Islet precursor cell (in vitro differentiated cells): ENCODE results near the gene TRIM42.

Source experiments
- DNase-seq: peaks from one replicate; pipeline ENCODE4 v3.0.0-alpha.2; 2018

The TRIM42 gene

DNA sequence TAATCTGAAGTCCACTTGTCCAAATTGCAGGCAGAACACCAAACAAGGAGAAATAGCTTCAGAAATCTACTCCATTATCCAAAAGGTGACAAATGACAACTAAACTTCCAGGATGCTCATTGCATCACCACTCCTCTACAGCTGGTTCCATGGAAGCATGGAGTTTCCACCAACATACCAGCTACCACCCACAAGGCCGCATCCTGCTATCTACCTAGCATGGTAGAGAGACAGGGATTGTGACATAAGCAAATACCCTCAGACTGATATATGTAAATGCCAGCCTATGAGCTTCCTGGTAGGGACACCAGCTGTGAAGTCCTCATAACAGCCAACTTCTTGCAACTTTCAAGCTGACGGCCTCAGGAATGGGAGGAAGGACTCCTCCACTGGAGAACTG lies at the start of gene TRIM42:
Gene TRIM42, plus strand, starts transcription at position 301 of the 400 bp plus-strand sequence. CDS start 166 bp downstream, outside the sequence.
- no peak for DNase-seq

- DNase-seq, result no peak
These were observed 49.3 kb upstream of the TRIM42 start for GRCh38 chr3:140628606-140629005.

GRCh38 chr3:140629357-140630137 lies 48.3 kb upstream of the TRIM42 start:
- DNase-seq, result peak; percentile 43

- DNase-seq, result no peak
These were observed 47.5 kb upstream of the TRIM42 start for GRCh38 chr3:140630366-140630765.

DNA sequence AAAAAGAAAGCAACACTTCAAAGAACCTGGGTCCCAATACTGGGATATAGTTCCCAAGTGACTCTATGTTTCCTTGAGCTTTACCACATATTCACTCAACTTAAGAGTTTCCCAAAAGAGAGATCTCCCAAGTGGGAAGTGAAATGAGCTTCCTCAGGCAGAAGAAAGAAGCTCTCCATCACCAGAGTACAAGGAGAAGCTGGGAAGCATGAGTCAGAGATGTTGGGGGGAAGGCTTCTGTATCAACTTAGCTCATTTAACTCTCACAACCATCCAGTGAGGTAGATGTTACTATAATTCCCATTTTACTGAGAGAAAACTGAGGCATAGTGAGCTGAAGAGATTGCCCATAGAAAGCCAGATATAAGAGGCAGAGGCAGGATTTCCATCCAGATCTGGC lies 47.0 kb upstream of the TRIM42 start:
- no peak for DNase-seq

- DNase-seq, result no peak
These were observed 42.6 kb upstream of the TRIM42 start for GRCh38 chr3:140635276-140635675.

- peak; percentile 40 for DNase-seq
These were observed 41.3 kb upstream of the TRIM42 start for GRCh38 chr3:140636406-140637138.

DNA sequence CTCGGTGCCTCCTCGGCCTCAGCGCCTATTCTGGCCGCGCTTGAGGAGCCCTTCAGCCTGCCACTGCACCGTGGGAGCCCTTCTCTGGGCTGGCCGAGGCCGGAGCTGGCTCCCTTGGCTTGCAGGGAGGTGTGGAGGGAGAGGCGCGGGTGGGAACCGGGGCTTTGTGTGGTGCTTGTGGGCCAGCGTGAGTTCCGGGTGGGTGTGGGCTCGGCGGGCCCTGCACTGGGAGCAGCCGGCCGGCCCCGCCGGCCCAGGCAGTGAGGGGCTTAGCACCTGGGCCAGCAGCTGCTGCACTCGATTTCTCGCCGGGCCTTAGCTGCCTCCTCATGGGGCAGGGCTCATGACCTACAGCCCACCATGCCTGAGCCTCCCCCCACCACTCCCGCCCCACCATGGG lies 26.6 kb upstream of the TRIM42 start:
- no peak for DNase-seq

DNA sequence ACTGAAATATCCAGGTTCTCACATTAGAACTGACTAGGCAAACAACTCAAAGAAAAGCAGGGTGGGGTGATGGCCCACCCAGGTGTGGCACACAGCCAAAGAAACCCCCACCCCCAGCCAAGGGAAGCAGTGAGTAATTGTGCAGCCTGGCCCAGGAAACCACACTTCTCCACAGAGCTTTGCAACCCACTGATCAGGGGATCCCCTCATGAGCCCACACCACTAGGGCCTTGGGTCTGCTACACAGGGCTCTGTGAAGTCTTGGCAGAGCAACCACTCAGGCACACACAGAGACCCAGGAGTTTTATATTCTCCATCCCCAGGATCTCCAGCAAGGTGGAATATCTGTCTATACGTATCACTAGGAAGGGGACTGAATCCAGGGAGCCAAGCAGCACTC lies 22.2 kb upstream of the TRIM42 start:
- no peak for DNase-seq

- peak; percentile 83 for DNase-seq
These were observed 13.8 kb upstream of the TRIM42 start for GRCh38 chr3:140664111-140664510.

- no peak for DNase-seq
These were observed 4.7 kb downstream of the TRIM42 start for GRCh38 chr3:140682586-140682985.

GRCh38 chr3:140686128-140686527 lies 8.3 kb downstream of the TRIM42 start:
- no peak for DNase-seq

DNA sequence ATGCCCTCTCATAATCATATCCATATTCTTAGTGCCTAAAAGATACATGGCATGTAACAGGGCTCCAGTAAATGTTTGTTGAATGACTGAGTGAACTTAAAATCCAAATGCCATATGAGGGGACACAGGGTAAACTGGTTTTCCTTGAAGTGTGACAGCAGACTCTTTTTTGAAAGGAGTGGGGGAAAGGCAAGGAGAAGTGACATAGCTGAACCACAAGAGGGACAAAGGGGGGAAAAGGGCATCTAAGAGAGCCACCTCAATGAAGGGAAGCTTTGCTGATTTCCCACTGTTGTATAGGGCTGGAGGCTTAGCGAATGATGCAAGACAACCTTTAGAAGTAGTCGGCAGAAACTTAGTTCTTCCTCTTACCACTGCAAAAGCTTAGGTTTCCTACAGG lies 9.1 kb downstream of the TRIM42 start:
- no peak for DNase-seq

- no peak for DNase-seq
These were observed 17.6 kb downstream of the TRIM42 start for GRCh38 chr3:140695361-140696061.

DNA sequence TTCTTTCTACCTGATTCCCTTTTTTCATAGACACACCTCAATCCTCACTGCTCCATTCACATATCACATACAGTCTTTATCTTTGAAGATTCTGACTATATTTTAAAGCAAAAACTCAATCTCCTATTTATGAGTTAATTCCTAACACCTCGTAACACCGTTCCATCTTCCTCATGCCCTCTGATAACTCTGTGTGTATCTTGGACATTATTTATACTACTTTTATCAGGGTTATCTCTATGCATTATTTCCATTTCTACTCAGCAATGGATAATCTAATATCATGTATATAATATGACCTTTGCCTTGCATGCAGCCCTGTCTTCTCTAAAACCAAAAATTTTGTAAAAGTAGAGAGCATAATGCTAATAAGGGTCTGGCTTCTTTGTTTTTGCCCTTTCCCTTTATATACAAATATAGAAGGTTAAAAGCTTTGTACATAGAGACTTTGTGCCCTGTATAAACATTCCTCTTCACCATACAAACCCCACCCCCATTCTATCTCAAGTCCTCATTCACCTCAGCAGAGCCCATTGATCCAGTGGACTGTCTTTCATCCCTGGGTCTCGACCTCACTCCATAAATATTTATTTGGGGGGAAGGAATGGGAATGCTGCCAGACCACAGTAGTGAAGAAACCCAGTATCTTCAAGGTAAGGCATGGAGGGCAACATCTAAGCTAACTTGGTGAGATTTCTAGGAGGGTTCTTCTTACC lies 21.8 kb downstream of the TRIM42 start:
- DNase-seq, result no peak

- DNase-seq, result no peak
These were observed 24.4 kb downstream of the TRIM42 start for GRCh38 chr3:140702281-140702680.

GRCh38 chr3:140703496-140703895 lies 25.6 kb downstream of the TRIM42 start:
- DNase-seq, result no peak

DNA sequence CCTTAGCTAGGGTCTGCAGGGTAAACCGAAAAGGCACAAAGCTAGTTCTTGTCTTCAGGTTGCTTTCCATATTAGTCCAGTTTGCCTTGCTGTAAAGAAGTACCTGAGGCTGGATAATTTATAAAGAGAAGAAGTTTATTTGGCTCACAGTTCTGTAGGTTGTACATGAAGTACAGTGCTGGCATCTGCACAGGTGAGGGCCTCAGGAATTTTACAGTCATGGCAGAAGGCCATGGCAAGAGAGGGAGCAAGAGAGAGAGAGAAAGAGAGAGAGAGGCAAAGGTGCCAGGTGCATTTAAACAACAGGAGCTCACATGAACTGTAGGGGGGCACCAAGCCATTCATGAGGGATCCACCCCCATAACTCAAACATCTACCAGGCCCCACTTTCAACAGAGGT lies 26.9 kb downstream of the TRIM42 start:
- no peak for DNase-seq

- no peak for DNase-seq
These were observed 28.1 kb downstream of the TRIM42 start for GRCh38 chr3:140705954-140706353.

DNA sequence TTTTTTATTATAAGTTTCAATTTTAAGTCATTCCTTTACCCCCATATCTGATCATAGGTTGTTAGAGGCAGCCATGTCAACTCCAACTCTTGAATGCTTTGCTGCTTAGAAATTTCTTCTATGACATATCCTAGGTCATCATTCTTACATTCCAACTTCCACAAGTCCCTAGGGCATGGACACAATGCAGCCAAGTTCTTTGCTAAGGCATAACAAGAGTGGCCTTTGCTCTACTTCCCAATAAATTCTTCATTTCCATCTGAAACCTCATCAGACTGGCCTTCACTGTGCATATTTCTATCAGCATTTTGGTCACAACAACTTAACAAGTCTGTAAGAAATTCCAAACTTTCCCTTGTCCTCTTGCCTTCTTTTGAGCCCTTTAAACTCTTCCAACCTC lies 28.5 kb downstream of the TRIM42 start:
- DNase-seq, result no peak

GRCh38 chr3:140708815-140709214 lies 31.0 kb downstream of the TRIM42 start:
- no peak for DNase-seq

DNA sequence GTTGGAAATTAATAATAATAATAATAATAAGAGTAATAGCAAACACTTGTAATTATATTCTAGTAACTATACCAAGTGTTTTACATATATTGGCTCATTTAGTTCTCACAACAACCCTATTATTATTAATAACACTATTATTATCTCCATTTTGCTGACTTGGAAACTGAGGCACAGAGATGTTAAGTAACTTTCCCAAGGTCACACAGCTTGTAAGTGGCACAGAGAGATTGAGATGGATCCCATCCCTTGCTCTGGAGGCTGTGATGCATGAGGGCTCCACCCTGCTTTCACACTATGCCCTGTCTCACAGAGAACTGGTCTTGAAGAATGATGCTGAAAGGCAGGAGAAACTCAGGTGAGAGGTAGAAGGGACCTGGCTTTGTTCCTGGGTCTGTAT lies 31.9 kb downstream of the TRIM42 start:
- no peak for DNase-seq
